NCI-H2029 (cell line): ENCODE data around the gene WDR82.

Experiments used
- DNase-seq: peaks from one replicate; lab custom pipeline; 2025; lab: John Stamatoyannopoulos, UW

WDR82 gene

GRCh38 chr3:52254608-52255007 is 23.8 kb downstream of the WDR82 start:
- DNase-seq: no peak

DNA sequence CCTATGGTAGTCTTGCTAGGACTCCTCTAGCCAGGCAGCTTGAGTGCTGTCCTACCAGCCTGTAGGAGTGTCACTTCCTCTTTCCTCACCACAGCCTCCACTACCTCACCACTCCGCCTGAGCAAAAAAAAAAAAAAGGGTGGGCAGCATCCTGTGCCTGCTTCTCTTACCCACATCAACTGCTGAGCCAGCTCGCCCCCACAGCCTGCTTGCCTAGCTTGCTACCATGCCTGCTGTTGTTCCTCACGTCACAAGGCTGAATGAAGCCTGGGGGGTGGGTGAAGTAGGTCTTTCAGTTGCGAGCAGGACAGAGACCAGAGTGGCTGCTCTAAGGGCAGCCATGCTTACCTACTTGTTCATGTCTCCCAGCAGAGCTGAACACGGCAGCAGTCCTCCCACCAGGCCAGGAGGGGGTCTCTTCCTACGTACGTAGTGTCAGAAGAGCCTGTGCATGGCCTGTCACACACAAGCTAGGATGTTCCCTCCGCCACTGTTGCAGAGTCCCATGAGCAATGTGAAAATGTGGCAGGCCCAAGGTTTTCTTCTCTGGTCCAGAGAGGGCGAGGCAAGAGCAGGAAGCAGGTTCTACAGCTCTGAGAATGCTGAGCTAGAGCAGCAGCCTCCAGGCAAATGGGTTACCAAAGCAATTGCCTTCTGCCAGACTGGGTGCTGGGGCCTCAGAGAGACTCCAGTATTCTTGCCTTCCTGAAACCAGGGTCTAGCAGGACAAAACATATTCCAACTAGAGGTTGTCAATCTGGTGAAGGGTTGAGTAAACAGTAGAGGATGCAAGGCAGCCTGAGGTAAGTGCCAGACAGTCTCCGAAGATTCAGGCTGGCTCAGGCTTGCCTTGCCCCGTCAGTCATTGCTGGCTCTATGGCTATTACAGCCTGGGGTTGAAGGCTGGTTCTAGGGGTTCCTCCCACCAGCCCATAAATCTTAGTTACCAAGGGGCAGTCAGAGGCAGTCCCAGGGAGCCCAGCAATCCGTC is 24.8 kb downstream of the WDR82 start:
- DNase-seq: no peak

DNA sequence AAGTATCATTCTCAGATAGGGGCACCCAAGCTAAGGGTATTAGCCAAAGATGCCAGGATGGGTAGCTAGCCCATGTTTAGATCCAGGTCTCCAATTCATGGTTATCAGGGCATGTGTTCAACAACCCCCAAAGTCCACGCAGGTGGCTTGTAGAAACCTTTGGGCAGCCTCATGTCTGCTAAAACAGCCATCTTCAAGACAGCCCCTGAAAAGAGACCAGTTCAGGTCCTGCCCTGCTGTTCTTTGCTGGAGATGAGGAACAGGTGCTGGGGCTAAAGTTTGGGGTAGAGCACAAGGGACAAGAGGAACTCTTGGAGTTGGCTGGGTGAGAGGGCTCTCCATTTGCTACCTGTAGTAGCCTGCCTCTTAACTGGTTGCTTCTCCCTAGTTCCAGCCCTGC is 28.3 kb downstream of the WDR82 start:
- DNase-seq: no peak

GRCh38 chr3:52249683-52250082 is 28.8 kb downstream of the WDR82 start:
- DNase-seq: no peak

- DNase-seq: no peak
Measured at GRCh38 chr3:52248816-52249547, 29.5 kb downstream of the WDR82 start.

GRCh38 chr3:52248165-52248541 is 30.3 kb downstream of the WDR82 start:
- no peak for DNase-seq

DNA sequence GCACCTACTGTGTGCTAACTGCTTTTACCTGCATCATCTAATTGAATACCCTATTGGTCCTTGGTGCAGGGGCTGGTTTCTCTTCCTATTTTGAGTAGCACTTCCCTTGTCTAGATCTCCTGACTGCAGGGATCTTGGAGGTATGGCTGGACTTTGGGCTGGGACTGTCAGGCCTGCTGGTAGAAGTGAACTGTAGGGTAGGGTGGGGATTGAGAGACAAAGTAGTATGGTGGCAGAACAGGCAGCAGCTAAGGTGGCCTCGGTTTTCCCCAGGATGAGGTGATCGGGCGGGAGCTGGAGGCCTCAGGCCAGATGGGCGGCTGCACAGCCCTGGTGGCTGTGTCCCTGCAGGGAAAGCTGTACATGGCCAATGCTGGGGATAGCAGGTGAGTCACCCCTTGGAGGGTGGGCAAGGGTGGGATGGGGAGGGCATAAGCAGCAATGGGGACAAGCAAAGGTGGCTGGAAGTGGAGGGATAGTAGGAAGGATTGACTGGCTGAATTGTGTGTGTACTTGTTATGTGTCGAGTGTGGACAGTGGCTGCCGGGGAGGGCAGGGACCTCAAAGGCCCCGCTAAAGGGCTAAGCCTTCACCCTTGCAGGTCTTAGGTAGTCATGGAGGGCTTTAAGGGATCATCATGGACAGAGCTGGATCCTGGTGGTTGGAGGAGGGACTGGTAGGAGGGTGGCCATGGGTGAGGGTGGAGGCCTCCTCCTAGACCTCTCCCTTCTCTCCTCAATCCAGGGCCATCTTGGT is 30.9 kb downstream of the WDR82 start:
- DNase-seq: no peak

DNA sequence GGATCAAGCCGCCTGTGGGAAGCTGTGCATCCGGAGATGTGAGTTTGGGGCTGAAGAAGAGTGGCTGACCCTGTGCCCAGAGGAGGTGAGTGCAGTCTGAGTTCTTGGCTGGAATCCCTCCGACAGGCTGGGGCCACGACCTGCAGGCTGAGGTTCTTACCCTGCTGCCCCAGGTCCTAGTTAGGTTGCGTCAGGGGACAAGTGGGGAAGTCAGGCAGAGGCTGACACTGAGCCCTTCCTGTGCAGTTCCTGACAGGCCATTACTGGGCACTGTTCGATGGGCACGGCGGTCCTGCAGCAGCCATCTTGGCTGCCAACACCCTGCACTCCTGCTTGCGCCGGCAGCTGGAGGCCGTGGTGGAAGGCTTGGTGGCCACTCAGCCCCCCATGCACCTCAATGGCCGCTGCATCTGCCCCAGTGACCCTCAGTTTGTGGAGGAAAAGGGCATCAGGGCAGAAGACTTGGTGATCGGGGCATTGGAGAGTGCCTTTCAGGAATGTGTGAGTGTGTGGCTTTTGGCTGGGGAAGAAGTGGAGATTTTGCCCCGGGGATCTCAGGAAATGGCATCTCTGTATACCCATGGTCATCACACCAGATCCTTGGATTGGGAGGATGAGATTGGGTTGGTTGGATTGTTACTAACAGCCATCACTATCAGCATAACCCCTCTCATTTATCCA is 31.6 kb downstream of the WDR82 start:
- no peak for DNase-seq

GRCh38 chr3:52246264-52246620 is 32.2 kb downstream of the WDR82 start:
- DNase-seq: no peak

- DNase-seq: no peak
Measured at GRCh38 chr3:52245322-52246263, 32.9 kb downstream of the WDR82 start, which contains the start of gene PPM1M. Gene PPM1M, plus strand, starts transcription at chr3:52245759. Its CDS starts 66 bp downstream, at chr3:52245825.

GRCh38 chr3:52243791-52244628 is 34.4 kb downstream of the WDR82 start:
- DNase-seq: no peak

GRCh38 chr3:52242039-52242438 is 36.4 kb downstream of the WDR82 start:
- no peak for DNase-seq

DNA sequence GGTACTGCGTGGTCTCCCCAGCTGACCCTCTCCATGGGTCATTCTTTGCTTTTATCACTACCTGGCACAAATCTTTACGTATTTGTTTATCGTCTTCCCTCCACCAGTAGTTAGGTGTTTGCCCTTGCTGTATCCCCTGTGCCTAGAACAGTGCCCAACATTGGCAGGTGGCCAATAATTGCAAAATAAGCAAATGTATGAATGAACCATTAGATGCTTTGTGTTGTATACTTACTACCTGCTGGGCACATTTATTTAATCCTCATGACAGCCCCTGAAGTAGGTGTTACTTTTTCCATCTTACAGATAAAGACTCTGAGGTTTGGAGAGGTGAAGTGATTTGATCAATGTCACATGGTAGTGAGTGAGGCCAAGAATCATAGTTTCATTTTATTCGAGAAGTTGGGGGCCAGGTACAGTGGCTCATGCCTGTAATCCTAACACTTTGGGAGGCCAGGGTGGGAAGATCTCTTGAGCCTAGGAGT is 37.5 kb downstream of the WDR82 start:
- DNase-seq: no peak

DNA sequence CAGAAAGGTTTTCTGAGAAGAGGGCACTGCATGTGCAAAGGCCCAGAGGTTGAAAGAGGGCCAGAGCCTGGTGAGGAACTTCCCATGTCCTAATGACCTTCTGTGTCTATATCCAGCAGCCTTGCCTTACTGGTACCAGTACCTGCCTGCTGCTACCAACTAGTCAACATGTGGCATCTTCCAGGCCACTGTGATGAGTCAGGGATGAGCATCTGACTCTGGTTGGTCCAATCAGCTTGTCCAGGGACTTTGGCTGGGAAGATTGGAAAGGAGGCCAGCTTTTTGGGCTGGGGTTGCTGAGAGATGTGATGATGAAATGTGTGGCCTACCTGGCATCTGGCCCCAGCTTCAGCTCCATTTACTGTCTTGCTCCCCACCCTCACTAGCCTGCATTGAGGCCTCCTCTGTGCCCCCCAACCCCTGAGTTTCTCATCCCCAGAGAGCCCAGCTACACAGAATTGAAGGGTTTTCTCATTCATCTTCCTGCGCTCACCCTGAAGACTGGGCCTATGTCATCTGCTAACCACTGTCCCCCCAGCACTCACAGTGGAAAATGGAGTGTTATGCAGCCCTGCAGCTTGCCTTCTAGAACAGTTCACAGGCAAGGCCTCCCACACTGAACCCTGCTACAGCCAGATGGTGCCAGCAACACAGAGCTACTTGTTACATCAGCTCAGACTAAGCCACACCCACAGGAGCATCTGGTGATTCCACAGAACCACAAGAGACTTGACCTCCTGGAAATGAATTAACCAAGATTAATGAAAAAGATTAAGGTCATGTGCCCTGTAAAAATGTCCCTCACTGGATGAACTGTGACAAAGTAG is 38.2 kb downstream of the WDR82 start:
- peak; percentile 5 for DNase-seq

- no peak for DNase-seq
Measured at GRCh38 chr3:52238761-52239701, 39.4 kb downstream of the WDR82 start, which contains the start of gene TWF2. Gene TWF2, minus strand, starts transcription at chr3:52239158. Its CDS starts 142 bp downstream, at chr3:52239016.

DNA sequence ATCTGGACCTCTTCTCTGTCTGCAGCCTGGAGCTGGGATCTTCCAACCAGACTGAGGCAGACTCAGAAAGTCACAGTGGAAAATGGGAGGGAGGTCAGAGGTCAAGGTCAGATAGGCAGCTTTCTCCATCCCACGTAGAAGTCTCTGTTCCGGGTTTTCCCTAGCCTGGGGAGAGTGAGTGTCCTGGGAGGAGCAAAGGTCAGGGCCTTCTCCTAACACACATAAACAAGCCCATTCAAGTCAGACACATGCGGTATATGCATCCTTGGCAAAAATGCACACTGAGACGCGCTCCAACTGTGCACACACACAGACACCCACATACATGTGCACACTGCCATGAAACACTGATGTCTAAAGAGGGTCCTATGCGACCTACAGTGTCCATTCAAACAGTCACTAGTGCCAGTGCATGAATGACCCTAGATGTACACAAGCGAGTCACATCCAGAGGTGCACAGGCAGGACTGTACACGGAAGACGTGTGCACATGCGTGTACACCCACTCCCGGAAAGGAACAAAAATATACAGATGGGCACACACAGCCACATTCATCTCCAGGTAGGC is 40.2 kb downstream of the WDR82 start:
- DNase-seq: no peak

DNA sequence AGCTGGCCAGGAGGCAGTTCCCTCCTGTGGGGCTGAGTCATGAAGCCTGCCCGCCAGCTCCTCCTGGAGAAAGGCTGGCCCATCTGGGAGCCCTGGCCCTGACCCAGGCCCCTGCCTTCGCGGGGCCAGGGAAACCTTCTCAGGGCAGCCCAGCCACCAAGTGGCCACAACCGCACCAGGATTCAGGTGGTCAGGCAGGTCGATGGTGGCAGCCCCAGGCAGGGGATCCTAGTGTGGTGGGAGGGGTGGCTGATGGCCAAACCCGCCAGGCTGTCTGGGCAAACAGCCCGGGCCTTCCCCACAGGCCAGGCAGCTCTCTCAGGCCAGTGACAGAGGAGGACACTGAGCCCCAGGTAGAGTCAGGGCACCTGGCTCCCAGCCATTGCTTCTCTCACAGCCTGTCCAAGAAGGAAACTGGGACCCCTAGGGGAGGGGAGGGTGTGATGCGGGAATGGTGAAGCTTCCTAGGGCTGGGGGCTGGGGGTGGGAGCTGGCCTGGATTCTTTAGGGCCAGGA is 40.7 kb downstream of the WDR82 start:
- DNase-seq: peak; percentile 24
